ENCODE data around the gene CALR3.
"Not testable (repeated sequence)": the region's sequence is repeated elsewhere in the genome, so short reads cannot be mapped to it uniquely, and the experiment has no call there.

The CALR3 gene

DNA sequence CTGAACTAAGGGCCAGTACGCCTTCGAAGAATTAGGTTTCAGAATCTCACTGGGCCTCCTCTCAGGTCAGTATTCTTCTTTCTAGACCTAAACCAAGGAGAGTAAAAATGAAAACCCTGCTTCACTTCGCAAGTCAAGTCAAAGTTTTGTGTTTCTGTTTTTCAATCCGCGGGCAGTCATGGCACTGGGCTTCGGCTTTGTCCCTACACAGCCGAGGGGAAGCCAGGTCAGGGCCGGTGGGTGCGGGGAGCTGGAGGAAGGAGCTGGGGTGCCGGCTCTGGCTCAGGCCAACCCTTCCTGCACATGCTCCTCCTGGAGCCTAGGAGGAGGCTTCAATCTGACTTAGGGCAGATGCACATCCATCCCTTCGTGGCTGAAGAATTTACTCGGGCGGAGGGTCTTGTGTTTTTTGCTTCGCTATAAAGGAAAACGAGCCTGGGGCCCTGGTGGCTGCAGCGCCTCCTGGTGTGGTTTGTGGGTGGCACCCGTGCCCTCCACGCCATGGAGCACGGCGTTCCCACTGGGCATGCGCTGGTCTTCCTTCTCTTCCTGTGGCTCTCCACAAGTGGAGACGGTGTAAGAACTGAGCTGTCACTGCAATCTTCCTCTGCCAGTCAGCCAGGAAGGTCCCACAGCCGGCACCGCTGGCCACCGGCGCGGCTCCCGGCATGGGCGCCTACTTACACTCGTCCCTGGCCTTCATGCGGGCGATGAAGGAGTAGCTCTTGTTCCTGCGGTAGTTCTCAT is 22.7 kb upstream of the CALR3 start:
- no peak for DNase-seq (ENCODE audit: extremely low read depth, low read depth)
- TF ChIP-seq, protein P1, sequence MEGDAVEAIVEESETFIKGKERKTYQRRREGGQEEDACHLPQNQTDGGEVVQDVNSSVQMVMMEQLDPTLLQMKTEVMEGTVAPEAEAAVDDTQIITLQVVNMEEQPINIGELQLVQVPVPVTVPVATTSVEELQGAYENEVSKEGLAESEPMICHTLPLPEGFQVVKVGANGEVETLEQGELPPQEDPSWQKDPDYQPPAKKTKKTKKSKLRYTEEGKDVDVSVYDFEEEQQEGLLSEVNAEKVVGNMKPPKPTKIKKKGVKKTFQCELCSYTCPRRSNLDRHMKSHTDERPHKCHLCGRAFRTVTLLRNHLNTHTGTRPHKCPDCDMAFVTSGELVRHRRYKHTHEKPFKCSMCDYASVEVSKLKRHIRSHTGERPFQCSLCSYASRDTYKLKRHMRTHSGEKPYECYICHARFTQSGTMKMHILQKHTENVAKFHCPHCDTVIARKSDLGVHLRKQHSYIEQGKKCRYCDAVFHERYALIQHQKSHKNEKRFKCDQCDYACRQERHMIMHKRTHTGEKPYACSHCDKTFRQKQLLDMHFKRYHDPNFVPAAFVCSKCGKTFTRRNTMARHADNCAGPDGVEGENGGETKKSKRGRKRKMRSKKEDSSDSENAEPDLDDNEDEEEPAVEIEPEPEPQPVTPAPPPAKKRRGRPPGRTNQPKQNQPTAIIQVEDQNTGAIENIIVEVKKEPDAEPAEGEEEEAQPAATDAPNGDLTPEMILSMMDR (IDR thresholded peaks at IDR 0.05; ENCODE audit: low read depth, low read length, missing control alignments) = peak; percentile 13
- H3K4me3 ChIP-seq (replicated peaks; ENCODE audit: low read depth, low read length) = no peak overlapping the region

DNA sequence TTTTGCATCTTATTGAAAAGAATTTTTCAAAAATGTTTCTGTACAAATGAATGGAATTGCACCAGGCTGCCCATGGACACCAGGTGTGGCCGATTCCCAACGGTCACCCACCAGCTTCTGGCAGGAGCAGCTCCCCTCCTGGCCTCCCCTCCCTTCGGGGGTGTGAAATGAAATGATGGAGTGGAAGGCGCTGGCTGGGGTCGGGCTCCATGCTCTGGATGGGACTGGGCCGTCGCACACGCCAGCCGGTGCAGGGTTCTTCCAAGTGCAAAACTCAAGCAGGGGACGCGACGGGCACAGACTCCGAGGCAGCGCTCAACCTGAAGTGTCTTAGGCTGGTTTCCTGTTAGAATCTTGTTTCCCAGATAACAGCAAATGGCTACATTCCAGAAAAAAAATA is 22.1 kb upstream of the CALR3 start:
- no peak overlapping the region for H3K4me3 ChIP-seq (replicated peaks; ENCODE audit: low read depth, low read length)
- no peak for DNase-seq (ENCODE audit: extremely low read depth, low read depth)
- TF ChIP-seq, protein P1 (IDR thresholded peaks at IDR 0.05; ENCODE audit: low read depth, low read length, missing control alignments) = no peak

DNA sequence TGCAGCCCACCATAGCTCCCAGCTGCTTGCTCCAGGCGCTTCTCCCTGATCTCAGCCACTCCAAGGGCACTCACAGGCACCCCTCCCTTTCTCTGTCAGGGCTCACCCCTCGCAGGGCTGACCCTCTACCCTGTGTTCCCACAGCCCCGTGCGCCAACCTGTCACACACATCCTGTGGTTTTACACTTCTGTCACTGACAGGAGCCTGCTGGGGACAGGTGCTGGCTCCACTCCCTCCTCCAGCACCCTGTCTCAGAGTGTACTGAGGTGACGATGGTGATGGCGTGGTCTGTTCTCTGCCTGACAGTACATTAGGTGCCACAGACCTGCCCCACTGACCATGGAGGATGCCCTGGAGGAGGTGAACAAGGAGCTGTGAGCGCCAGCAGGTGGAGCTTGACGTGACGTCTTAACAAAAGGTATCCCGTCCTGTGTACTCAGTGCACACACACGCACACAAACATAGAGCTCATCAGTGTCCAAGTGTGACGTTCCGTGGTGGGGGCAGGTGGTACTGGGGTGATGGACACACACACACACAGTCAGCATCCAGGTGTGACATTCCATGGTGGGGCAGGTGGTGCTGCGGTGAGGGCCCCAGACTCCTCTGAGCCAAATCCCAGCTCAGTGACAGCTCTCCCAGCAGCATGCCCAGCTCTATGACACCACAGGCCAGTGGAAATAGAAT is 21.1 kb upstream of the CALR3 start:
- no peak for DNase-seq (ENCODE audit: extremely low read depth, low read depth)
- TF ChIP-seq, protein P1 (IDR thresholded peaks at IDR 0.05; ENCODE audit: low read depth, low read length, missing control alignments) = no peak
- H3K4me3 ChIP-seq (replicated peaks; ENCODE audit: low read depth, low read length) = no peak overlapping the region

DNA sequence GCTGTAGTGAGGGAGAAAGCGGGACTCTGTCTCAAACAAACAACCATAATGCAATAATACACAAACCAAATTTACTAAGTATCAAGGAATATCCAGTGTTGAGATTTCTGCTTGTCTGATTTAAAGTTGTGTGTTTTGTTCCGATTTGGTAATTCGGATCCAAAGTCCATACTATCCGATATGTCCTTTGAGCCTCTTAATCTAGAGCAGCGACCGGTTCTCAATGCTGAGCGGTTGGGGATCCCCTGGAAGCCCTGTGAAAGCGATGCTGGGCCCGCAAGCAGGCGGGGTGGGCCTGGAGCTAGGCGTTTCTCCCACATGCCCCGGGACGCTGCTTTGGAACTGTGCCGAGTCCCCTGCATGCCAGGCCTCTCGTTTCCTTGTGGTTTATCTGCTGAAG is 20.4 kb upstream of the CALR3 start:
- TF ChIP-seq, protein P1 (IDR thresholded peaks at IDR 0.05; ENCODE audit: low read depth, low read length, missing control alignments) = no peak
- DNase-seq (ENCODE audit: extremely low read depth, low read depth) = no peak
- no peak overlapping the region for H3K4me3 ChIP-seq (replicated peaks; ENCODE audit: low read depth, low read length)

DNA sequence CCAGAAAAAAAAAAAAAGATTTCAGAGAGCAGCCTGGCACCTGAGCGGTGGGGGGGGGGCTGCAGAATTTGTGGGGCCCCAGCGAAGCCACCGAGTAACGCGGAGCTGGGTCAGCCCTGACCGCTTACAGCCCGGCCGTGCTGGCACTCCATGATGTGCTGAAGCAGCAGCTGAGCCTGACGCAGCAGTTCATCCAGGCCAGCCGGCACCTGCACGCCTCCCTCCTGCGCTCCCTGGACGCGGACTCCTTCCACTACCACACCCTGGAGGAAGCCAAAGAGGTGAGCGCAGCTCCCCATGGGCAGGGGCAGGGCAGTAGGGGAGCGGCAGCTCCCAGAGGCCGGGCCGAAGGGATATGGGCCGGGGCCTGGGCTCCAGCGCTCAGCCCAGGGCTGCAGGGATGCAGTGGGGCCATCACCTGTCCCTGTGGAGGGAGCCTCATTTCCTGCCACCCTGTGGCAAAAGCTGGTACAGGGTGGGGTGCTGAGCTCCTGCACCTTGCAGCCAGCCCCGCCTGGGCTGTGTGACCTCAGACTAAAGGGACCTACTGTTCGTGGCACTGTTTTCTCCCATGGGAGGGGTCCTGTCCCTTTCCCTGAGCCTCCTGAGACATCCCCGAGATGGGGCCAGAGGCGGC is 18.5 kb upstream of the CALR3 start:
- H3K4me3 ChIP-seq (replicated peaks; ENCODE audit: low read depth, low read length) = no peak overlapping the region
- TF ChIP-seq, protein P1 (IDR thresholded peaks at IDR 0.05; ENCODE audit: low read depth, low read length, missing control alignments) = no peak
- no peak for DNase-seq (ENCODE audit: extremely low read depth, low read depth)

DNA sequence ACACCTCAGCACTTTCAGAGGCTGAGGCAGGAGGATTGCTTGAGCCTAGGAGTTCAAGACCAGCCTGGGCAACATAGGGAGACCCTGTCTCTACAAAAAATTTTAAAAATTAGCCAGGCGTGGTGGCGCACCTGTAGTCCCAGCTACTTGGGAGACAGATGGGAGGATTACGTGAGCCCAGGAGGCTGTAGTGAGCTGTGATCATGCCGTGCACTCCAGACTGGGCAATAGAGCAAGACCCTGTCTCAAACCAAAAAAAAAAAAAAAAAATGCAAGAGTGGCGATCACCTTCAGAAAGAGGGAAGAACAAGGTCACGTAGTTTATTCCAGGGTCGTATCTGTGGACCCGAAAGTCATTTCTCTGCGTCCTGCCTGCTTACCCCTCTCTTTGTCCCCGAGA is 16.6 kb upstream of the CALR3 start:
- not testable (repeated sequence) for DNase-seq (ENCODE audit: extremely low read depth, low read depth); H3K4me3 ChIP-seq (replicated peaks; ENCODE audit: low read depth, low read length)
